Small intestine (tissue), 7 donors: ENCODE data around the gene NKX3-2. TPM values are rescaled to one million over a fixed set of nuclear protein-coding genes. Genes with fewer than 3 reads are reported as not detected.

Experiments
- DNase-seq, 2 donors: peaks; one replicate each; pipeline versions ENCODE4 v3.0.0 to v3.0.0-alpha.2; 2013
- FAIRE-seq: peaks from 2 replicates; lab custom pipeline; 2012; peaks lifted over from hg19 to GRCh38; lab: Jason Lieb, UNC
- H3K27ac ChIP-seq, 3 donors: one replicate each; pipeline ENCODE4 v1.5.1; 2013; ENCODE audit warnings: low read length in 2 of 3, mild to moderate bottlenecking in 2 of 3, control low read depth in 1 of 3, inconsistent platforms in 1 of 3, low read depth in 1 of 3, moderate library complexity in 1 of 3
- H3K27me3 ChIP-seq, 3 donors: one replicate each; pipeline ENCODE4 v1.6.1; 2013; ENCODE audit warnings: low read length in 3 of 3, inconsistent platforms in 1 of 3; ENCODE audit not compliant: control insufficient read depth in 3 of 3, insufficient read depth in 3 of 3
- H3K36me3 ChIP-seq, 3 donors: one replicate each; pipeline ENCODE4 v1.6.1; 2013; ENCODE audit warnings: low read length in 3 of 3, inconsistent platforms in 1 of 3, low read depth in 1 of 3, mild to moderate bottlenecking in 1 of 3, moderate library complexity in 1 of 3; ENCODE audit not compliant: control insufficient read depth in 3 of 3, insufficient read depth in 2 of 3
- H3K4me1 ChIP-seq, 3 donors: one replicate each; pipeline ENCODE4 v1.6.1; 2013; ENCODE audit warnings: low read length in 2 of 3, inconsistent platforms in 1 of 3, low read depth in 1 of 3, mild to moderate bottlenecking in 1 of 3, moderate library complexity in 1 of 3; ENCODE audit not compliant: control insufficient read depth in 3 of 3, insufficient read depth in 2 of 3
- H3K4me3 ChIP-seq, 3 donors: one replicate each; pipeline ENCODE4 v1.5.1; 2013; ENCODE audit warnings: low read length in 3 of 3, control low read depth in 1 of 3, inconsistent platforms in 1 of 3, low read depth in 1 of 3, mild to moderate bottlenecking in 1 of 3, moderate library complexity in 1 of 3
- H3K9me3 ChIP-seq, 2 donors: one replicate each; pipeline ENCODE4 v1.6.1; 2013; ENCODE audit warnings: low read depth in 1 of 2, low read length in 1 of 2; ENCODE audit not compliant: control insufficient read depth in 2 of 2, insufficient read depth in 1 of 2
- WGBS, 3 donors: extraction: QIAGEN DNeasy Blood & Tissue Kit; methylation state at CpG; one replicate each; pipeline ENCODE4 v1.1.7; 2013; 5-methylcytosine and 5-hydroxymethylcytosine counted together
- polyA plus RNA-seq, 4 donors: library from polyadenylated mRNA; stranded (reverse) in 3 of 4; unstranded in 1 of 4; fragments of 200-250 nt in 3 of 4; fragments of 120-200 nt in 1 of 4; gene quantifications; one replicate each; pipeline versions ENCODE4 v1.2.1 to v1.2.3, GENCODE V29; 2013
- donor health status: healthy with polysubstance abuse.
- donor health status: control.
- donor health status: control.
- donor health status: Bipolar disorder and iron deficiency.
- donor health status: healthy.

The NKX3-2 gene
- polyA plus RNA-seq, 4 donors, result 0.24 to 0.44 TPM; not detected in 2

DNA sequence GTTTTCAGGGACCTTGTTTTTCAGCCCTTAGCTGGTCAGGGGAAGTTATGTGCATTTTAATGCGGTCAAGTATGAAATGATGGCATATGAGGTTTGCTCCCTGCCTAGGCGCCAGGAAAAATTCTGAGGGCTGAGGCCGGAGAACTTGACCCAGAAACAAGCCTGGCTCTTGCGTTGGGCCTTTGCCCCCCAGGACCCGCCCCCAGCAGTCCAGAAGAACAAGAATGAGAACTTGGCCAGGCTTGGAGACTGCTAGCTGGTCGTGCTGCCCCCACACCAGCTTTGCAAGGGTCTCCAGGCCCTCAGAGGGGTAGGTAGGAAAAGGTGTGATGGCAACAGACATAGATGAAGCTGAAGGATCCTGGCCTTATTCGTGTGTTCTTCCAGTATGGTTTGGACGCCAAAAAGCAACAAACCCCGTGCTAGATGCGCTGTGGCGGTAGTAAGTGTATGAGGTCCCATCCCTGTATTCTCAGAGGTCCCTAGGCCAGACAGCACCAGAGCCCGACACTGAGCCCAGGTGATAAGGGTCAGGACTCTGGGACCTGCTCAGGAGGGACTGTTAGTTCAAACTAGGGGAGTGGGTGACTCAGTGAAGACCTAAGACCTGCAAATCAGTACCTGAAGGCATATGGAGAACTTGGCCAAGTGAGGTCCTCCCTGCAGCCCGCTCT, 10.5 kb downstream of the NKX3-2 start:
- no peak for FAIRE-seq

DNA sequence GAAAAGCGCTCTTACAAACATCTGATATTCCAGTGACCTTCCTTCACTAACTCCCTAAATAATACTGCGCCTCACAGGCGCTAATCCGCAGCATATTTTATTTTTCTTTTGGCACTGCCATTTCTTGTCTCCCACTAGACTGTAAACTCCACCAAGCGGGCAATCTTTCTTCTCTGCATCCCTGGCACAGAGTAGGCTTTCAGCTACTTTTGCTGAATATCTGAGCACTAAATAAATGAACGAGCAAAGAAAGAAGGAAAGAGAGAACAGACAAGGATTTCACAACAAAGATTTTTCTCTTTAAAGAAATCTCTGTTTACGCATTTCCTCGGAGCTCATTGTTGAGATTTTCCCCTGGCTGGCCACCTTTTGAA, 12.7 kb downstream of the NKX3-2 start:
- H3K4me3 ChIP-seq, result no peak overlapping the region
- no peak overlapping the region for H3K27ac ChIP-seq
- H3K27me3 ChIP-seq, result peaks cover 10 to 99% (median 76%) of the 10 kb centered on the region in 3 donors
- H3K36me3 ChIP-seq, result no peaks in the 10 kb centered on the region
- H3K9me3 ChIP-seq, result no peaks in the 10 kb centered on the region
- no peak for DNase-seq
- no peaks in the 10 kb centered on the region for H3K4me1 ChIP-seq
- 27 to 34% (median 28%) methylated on average over 8 of the region's 8 CpGs for WGBS, 3 donors
- no peak for FAIRE-seq

More for the DNA sequence above, 10.5 kb downstream of the NKX3-2 start:
- 13 to 23% (median 18%) methylated on average over 13 of the region's 13 CpGs for WGBS, 3 donors
- Histone ChIP-seq H3K27ac (no peak overlapping the region), H3K36me3 (no peaks in the 10 kb centered on the region), H3K9me3 (peaks cover 0 to 6% of the 10 kb centered on the region in 2 donors), H3K27me3 (peaks cover 11 to 99% (median 81%) of the 10 kb centered on the region in 3 donors), H3K4me3 (no peak overlapping the region), H3K4me1 (no peaks in the 10 kb centered on the region)
- no peak for DNase-seq

DNA sequence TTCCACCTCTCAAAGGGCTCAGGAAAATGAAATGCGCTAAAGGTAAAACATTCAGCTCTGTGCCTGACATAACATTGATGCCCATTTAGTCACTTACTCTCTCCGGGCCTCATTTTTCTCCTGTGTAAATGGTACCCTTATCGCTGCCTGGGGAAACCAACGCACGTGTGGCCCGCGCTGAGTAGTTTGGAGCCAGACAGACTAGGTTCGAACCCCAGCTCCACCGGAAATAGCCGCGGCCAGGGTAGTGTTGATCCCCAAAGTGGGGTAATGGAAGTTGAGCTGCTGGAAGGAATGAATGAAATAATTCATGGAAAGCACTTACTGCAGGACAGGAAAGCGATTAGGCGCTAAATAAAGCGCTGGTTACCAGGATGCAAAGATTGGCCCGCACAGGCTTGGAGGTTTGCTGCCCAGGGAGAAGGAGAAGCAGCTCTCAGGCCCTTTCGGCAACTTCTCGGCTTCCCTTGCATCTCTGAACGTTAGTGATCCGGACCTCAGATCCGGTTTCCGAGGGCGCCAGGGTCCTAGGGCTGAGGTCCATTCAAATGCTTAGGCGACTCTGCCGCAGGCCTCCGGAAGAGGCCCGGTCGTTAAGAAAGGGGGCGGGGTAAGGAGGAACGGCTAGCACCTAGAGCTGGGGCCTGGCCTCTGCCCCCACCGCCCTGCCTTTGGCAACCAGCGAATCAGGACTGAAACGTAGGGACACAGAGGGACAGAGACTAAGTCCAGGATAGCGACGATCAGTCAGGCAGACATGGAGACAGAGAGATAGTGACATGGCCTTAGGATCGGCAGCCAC, 13.3 kb downstream of the NKX3-2 start:
- Histone ChIP-seq H3K27ac (no peak overlapping the region), H3K9me3 (no peaks in the 10 kb centered on the region), H3K4me3 (no peak overlapping the region), H3K27me3 (peaks cover 10 to 99% (median 75%) of the 10 kb centered on the region in 3 donors), H3K4me1 (no peaks in the 10 kb centered on the region), H3K36me3 (no peaks in the 10 kb centered on the region)
- FAIRE-seq, result no peak
- WGBS, 3 donors, result 7 to 12% (median 9%) methylated on average over 35 of the region's 35 CpGs
- no peak for DNase-seq

DNA sequence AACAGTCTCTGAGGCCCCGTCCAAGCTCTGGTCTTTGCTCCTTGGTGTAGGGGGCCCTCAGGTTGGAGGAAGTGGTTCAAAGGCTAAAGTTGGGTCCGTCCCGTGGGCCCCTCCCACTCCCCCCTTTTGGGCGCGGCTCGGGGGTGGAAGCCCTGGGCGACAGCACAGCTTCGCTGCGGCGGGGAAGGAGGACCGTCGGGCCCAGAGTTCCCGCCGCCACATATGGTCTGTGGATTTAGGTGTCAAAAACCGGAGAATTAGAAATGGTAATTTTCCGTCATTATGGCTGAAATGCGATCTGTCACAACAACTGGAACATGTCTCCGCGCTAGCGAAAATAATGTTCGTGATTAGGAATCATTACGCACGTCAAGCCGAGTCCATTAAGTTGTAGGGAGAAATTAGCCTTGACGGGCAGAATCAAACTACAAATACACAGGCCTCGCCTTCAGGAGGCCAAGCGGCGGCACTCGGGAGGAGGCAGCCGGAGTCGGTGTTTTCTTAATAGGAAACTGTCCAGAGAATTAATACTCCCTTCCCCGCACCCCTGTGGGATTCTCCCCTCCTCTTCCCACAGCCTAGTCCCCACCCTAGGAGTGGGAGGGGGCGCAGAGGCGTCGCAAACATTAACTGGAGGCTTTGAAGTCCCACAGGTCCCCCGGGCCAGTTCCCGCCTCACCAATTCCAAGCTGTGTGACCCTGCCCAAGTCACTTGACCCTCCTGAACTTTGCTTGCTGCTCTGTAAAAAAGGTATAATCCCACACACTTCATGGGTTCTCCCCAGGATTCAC, 15.0 kb downstream of the NKX3-2 start:
- WGBS, 3 donors, result 10 to 16% (median 14%) methylated on average over 37 of the region's 37 CpGs
- Histone ChIP-seq H3K27me3 (peaks cover 6 to 99% (median 78%) of the 10 kb centered on the region in 3 donors), H3K9me3 (peaks cover 0 to 8% of the 10 kb centered on the region in 2 donors), H3K4me3 (no peak overlapping the region), H3K36me3 (no peaks in the 10 kb centered on the region), H3K27ac (no peak overlapping the region), H3K4me1 (no peaks in the 10 kb centered on the region)
- DNase-seq, result no peak
- FAIRE-seq, result no peak

DNA sequence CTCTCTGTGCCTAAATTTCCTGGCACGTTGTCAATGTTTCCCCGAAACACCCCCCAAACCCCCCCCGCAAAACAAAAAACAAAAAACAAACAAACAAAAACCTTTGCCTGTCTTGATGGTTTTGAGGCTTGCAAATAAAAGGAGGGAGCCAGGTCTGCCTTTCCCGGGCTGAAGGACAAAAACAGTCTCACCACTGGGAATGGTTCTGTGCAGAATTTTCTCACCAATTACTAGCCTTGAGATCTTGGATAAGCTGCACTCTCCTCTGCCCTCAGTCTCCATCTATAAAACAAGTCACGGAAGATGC, 15.5 kb downstream of the NKX3-2 start:
- Histone ChIP-seq H3K27me3 (peaks cover 6 to 99% (median 78%) of the 10 kb centered on the region in 3 donors), H3K36me3 (no peaks in the 10 kb centered on the region)
- FAIRE-seq, result no peak

DNA sequence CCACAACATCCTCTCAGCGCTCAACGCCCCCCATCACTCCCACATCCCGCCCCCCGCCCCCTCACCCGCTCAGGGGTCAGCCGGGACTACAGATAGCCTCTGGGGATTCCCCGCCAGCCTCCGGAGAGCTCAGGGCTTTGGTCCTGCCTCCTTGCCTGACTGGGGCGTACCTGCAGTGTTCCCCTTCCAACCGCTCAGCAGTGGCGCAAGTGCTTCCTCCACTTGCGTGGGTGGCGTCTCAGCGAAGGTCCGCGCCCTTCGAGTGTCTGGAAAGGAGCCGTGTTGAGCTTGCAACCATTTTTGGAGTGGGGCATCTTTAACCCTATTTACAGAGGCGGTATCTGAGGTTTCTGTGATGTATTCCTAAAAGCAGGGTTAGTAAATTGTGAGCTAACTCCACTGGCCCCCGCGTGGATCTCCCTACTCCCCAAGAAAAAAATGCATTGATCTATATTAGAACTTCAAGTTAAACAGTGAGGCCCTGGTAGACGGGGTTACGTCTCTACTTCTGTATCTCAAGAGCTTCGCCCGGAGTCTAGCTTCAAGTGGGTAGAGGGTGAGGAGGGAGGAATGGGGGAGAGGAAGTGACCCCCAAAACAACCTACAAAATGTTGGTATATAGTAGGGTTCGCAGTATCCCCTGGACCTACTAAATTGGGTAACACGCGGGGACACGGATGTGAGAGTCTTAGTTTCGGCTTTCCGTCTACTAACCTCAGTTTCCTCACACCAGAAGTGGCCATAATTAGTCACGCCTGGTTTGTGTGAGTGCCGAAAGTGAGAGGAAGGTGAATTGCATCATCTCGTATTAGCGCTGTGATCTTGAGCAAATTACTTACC, 16.1 kb downstream of the NKX3-2 start:
- DNase-seq (no peak), FAIRE-seq (no peak)
- no peak overlapping the region for H3K4me3 ChIP-seq
- no peaks in the 10 kb centered on the region for H3K36me3 ChIP-seq
- WGBS, 3 donors, result 4 to 7% (median 6%) methylated on average over 35 of the region's 35 CpGs
- no peaks in the 10 kb centered on the region for H3K4me1 ChIP-seq
- peaks cover 0 to 14% of the 10 kb centered on the region in 2 donors for H3K9me3 ChIP-seq
- H3K27me3 ChIP-seq, result peaks cover 6 to 100% (median 79%) of the 10 kb centered on the region in 3 donors
- H3K27ac ChIP-seq, result no peak overlapping the region

More for the DNA sequence above, 15.5 kb downstream of the NKX3-2 start:
- H3K9me3 ChIP-seq, result peaks cover 0 to 13% of the 10 kb centered on the region in 2 donors
- DNase-seq, result no peak
- no peak overlapping the region for H3K4me3 ChIP-seq
- no peaks in the 10 kb centered on the region for H3K4me1 ChIP-seq
- 5 to 7% (median 6%) methylated on average over 5 of the region's 5 CpGs for WGBS, 3 donors
- no peak overlapping the region for H3K27ac ChIP-seq

DNA sequence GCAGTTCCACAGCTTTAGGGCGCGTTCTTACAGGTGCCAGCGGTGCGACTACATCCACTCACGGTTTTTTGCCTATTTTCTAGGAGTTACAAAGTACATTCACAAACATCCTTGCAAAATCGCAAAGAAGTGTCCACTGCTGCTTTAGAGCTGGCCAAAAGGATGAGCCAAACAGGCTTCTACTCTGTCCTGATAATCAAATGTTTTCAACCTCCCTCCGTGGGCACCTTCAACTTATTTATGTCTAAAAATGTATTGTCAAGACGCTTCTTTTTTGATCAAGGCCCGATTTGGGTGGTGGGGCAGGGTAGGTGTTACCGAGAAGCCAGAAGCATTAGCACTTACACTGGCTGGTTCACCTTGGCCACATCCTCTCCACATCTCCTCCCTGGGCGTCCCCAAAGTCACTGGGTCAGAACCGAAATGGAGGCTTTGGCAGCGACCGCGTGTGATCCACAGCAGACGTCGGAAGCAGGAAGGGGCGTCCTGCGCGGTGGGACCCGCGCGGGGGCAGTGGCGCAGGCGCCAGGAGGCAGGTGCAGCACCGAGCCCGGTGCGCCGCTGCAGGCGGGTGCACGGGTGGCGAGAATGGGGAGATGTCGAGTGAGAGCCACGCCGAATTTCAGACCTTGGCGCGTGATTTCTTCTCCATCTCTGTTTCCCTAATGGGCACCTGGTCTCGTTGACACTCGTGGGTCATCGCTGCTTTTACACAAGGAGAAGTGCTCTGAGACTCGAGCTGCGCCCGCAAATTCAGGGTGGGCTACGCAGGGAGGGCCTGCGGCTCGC, 16.9 kb downstream of the NKX3-2 start:
- Histone ChIP-seq H3K36me3 (no peaks in the 10 kb centered on the region), H3K4me1 (no peaks in the 10 kb centered on the region), H3K9me3 (peaks cover 0 to 14% of the 10 kb centered on the region in 2 donors), H3K4me3 (no peak overlapping the region), H3K27ac (no peak overlapping the region), H3K27me3 (peaks cover 6 to 100% (median 80%) of the 10 kb centered on the region in 3 donors)
- WGBS, 3 donors, result 6 to 8% (median 6%) methylated on average over 32 to 46 of the region's 46 CpGs
- DNase-seq (no peak), FAIRE-seq (no peak)
